Retinal pigment epithelial cell (primary cell): ENCODE results near the gene ZDHHC6.
A peak's percentile ranks its signal among the peaks of the same experiment; 100 is the strongest.
"Not testable (repeated sequence)": the region's sequence is repeated elsewhere in the genome, so short reads cannot be mapped to it uniquely, and the experiment has no call there.

ENCODE experiments used
- DNase-seq: peaks from one replicate; pipeline ENCODE4 v3.0.0-alpha.2; 2010; ENCODE audit warnings: low read depth
- H3K4me3 ChIP-seq: 2 replicates; pipeline ENCODE4 v1.5.1; 2011; ENCODE audit warnings: mild to moderate bottlenecking, low read length, control low read depth, moderate library complexity
- CTCF ChIP-seq: conservative IDR thresholded peaks from 2 replicates; pipeline ENCODE4 v1.5.1; 2011; ENCODE audit warnings: low read depth, low read length, control low read depth, inconsistent platforms

Gene ZDHHC6

DNA sequence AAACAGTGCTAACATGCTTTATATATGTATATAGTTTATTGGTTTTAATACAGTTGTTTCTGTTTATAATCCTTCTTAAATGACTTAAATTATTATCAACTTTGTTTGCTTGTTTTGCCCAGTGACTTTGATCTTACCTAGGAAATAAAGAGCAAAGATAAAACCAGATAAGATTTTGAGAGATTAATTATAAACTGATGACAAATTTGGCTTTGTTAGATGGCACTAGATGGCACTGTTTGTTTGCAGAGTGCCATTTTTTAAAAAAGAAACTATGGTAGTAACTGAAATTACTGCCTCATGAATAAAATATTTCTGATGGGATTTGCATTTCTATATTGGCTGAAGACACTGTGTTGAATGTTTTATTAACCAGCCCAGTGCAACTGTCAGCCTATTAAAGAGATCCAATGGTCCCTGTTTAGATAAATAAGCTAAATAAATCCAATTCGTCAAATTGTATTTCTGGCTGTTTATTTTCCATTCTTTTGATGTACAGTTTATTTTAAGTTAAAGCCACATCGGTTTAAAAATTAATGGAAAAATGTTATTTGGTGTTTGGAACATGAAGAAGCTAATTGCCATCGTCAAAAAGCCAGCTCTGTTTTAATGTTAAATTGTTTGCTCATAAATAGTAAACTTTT lies 29.0 kb upstream of the ZDHHC6 start:
- no peak overlapping the region for H3K4me3 ChIP-seq
- peak; percentile 60 for TF ChIP-seq CTCF
- DNase-seq, result no peak

DNA sequence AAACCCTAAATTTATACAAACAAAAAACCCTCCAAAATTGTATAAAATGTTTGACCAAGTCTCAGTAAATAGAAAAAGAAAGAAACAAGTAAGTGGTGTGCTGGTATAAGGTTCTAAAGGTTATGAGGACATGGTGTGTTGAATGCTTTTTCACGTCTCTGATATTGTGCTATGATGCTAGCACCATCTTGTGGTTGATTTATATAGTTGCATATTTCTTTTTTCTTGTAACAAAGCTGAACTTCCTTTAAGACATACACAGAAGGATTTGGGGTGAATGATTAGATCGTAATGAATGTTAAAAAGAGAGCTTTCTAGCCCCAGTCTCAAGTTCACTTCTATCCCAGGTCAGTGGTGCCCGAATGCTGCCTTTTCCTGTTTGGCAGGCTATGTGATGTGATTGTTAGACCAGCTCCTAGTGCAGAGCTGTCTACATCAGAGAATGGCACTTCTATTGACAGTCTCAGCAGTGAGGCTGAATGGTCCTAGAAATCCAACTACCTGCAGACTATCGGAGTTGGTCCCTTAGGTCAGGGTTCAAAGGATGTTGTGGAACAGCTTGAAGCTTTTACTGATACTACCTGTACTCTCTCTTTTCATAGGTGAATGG lies 25.3 kb upstream of the ZDHHC6 start:
- no peak for DNase-seq
- TF ChIP-seq CTCF, result peak; percentile 69
- no peak overlapping the region for H3K4me3 ChIP-seq

DNA sequence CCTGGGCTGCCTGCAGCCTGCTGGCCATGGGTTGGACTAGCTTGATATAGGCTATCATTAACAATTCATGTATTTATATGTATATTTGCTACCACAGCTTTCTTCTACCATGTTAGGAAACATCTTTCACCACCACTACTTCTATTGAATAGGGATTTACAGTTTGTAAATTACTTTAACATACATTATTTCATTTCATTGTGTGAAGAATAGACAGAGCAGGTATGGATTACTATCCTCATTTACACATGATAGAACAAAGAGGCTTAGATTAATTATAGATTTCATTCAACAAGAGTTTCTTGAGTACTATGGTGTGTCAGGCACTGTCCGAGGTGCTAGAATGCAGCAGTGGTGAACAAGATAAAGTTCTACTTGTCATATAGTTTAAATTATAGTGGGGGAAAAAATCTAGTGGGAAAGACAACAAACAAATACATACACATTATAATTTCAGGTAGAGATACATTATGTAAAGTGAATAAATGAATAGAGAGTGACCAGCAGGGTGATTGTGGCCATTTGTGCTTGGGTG lies 20.9 kb upstream of the ZDHHC6 start:
- TF ChIP-seq CTCF, result no peak
- H3K4me3 ChIP-seq, result no peak overlapping the region
- DNase-seq, result no peak

DNA sequence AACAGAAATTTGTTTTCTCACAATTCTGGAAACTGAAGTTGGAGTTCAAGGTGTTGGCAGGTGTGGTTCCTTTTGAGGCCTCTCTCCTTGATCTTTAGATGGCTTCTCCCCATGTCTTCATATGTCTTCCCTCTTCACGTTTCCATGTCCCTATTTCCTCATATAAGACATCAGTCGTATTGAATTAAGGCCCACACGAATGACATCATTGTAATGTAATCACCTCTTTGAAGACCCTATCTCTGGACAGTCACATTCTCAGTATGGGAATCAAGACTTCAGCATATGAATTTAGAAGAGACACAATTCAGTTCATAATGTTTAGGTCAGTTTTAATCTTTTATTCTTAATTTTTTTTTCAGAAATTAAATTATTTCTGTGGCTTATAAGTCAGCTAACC lies 20.1 kb upstream of the ZDHHC6 start:
- no peak for TF ChIP-seq CTCF
- DNase-seq, result no peak
- no peak overlapping the region for H3K4me3 ChIP-seq

GRCh38 chr10:112465299-112465883 lies 18.7 kb upstream of the ZDHHC6 start:
- TF ChIP-seq CTCF, result no peak
- H3K4me3 ChIP-seq, result no peak overlapping the region
- DNase-seq, result no peak

- H3K4me3 ChIP-seq, DNase-seq: not testable (repeated sequence)
Measured at GRCh38 chr10:112464074-112464473, 17.4 kb upstream of the ZDHHC6 start.

GRCh38 chr10:112461029-112461887 lies 14.5 kb upstream of the ZDHHC6 start:
- no peak overlapping the region for H3K4me3 ChIP-seq
- no peak for TF ChIP-seq CTCF
- DNase-seq, result no peak
